Effector memory CD4-positive, alpha-beta T cell (primary cell): ENCODE results near the gene NRP1.

ENCODE experiments used
- DNase-seq, 3 donors: peaks; one replicate each; pipeline ENCODE4 v3.0.0-alpha.2; 2020
- H3K27ac ChIP-seq: 2 replicates; pipeline ENCODE4 v1.7.0; 2013; ENCODE audit warnings: mild to moderate bottlenecking, low read length, moderate library complexity; ENCODE audit not compliant: insufficient read depth, poor library complexity, severe bottlenecking
- H3K27me3 ChIP-seq: replicated peaks from 2 replicates; pipeline ENCODE4 v1.7.0; 2013; ENCODE audit warnings: mild to moderate bottlenecking, low read length; ENCODE audit not compliant: insufficient read depth, control insufficient read depth, poor library complexity, severe bottlenecking
- H3K36me3 ChIP-seq: 2 replicates; pipeline ENCODE4 v1.7.0; 2013; ENCODE audit warnings: mild to moderate bottlenecking, low read length, moderate library complexity; ENCODE audit not compliant: control insufficient read depth, insufficient read depth
- H3K4me1 ChIP-seq: 2 replicates; pipeline ENCODE4 v1.7.0; 2013; ENCODE audit warnings: low read length, mild to moderate bottlenecking; ENCODE audit not compliant: control insufficient read depth, insufficient read depth, poor library complexity, severe bottlenecking
- H3K4me3 ChIP-seq: 2 replicates; pipeline ENCODE4 v1.7.0; 2013; ENCODE audit warnings: low read length, low read depth, mild to moderate bottlenecking; ENCODE audit not compliant: insufficient read depth, poor library complexity, severe bottlenecking
- H3K9me3 ChIP-seq: 2 replicates; pipeline ENCODE4 v1.7.0; 2013; ENCODE audit warnings: mild to moderate bottlenecking, low read length, moderate library complexity; ENCODE audit not compliant: control insufficient read depth

NRP1 gene

DNA sequence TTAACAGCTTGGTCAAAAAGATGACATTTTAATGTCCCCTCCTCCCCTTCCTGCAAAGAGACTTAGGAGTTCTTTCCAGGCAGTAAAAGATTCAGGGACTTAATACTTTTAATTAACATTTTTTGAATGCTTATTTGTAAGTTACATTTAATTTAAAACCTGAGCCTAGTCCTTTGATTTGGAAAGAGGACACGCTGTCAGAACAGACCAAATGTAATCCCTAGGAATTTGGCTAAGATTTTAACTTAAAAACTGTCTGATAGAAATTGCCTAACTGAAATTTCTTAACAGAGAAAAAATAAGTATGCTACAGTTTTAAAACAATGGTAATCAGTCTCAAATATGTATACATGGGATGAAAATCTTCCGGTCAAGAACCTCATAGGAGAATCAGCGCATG is 98.5 kb downstream of the NRP1 start:
- Histone ChIP-seq H3K4me1 (no peaks in the 10 kb centered on the region), H3K4me3 (no peak overlapping the region), H3K27me3 (no peaks in the 10 kb centered on the region), H3K27ac (no peak overlapping the region), H3K36me3 (no peaks in the 10 kb centered on the region), H3K9me3 (no peaks in the 10 kb centered on the region)
- no peak for DNase-seq

DNA sequence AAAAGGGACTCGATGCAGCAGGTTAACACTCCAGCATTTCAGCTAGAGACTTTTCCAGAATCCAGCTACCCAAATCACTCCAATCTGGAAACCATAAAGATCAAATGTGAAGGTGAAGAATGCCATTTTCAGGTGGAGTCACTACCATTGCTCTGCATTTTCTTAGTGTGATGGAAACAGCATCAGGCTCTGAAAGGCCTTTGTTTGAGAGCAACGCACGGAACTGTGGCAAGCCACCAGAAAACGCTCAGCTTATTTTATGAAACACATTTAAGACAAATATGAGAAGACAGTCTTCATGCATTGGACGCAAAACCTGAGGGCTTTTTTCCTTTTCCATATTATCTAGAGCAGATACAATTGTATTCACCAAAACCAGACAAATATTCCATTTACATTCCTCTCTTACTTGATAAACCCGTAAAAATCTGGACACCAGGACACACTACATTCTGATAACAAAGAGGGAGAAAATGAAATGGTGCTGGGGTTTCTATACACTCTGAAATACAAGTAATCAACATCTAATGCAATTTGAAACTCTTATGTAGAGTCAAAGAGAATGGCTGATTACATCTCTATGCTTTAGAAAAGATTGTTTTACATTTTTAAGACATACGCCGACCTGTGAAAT is 99.1 kb downstream of the NRP1 start:
- no peaks in the 10 kb centered on the region for H3K4me1 ChIP-seq
- no peaks in the 10 kb centered on the region for H3K27me3 ChIP-seq
- DNase-seq = no peak
- H3K9me3 ChIP-seq = no peaks in the 10 kb centered on the region
- no peak overlapping the region for H3K4me3 ChIP-seq
- no peaks in the 10 kb centered on the region for H3K36me3 ChIP-seq
- no peak overlapping the region for H3K27ac ChIP-seq

DNA sequence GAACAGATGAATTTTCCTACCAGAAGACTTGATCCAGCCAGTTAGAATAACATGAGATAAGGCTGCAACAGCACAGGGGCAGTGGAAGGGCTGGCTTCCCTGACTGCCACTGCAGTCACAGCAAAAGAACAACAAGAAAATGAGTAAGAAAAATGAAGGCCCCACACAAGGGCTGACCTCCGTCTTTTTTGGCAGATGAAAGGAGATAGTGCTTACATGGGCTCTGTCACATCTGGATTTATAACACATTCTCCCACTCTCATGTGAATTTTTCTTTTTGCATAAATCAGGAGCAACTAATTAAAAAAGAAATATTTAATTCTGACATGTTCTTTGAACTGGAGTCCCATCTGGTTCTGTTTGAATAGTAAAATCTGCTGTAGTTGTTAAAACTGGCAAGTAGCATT is 99.6 kb downstream of the NRP1 start:
- DNase-seq = no peak
- H3K36me3 ChIP-seq = no peaks in the 10 kb centered on the region
- H3K9me3 ChIP-seq = no peaks in the 10 kb centered on the region
- H3K4me3 ChIP-seq = no peak overlapping the region
- no peaks in the 10 kb centered on the region for H3K4me1 ChIP-seq
- no peak overlapping the region for H3K27ac ChIP-seq
- H3K27me3 ChIP-seq = no peaks in the 10 kb centered on the region

DNA sequence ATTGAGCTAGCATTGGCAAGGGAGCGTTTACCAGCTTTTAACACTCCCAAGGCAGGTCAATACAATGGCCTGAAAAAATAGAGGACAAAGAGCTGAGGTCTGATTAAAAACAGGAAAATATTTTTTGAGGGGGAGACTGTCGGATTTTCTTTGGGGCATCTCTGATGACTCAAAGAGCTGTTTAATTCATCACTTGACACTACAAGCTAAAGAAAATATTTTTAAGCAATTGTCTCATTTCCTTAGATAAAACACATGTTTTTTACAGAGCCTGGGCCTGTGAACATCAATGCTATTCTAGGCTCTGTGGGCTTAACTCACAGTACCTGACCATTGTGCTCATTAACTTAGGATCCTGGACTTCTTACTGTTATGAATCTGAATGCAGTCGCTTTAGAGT is 100.8 kb downstream of the NRP1 start:
- Histone ChIP-seq H3K4me3 (no peak overlapping the region), H3K9me3 (no peaks in the 10 kb centered on the region), H3K4me1 (no peaks in the 10 kb centered on the region), H3K27me3 (no peaks in the 10 kb centered on the region), H3K27ac (no peak overlapping the region), H3K36me3 (no peaks in the 10 kb centered on the region)
- DNase-seq = no peak

DNA sequence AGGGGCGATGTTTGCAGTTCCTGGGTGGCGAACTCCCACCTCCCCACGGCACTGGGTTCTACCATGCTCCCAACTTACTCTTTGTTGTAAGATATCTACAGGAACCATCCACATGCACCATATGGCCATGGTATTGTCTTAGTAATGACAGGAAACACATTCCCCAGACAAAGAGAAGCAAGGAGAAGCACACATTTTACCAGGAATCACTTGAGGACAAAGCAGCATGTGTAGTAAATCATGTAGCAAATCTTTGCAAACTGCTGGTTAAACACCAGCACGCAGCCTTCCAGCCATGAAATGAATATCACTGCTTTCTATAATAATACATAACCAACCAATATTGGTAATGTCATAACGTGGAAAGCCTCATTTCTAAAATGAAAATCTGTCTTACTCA is 101.2 kb downstream of the NRP1 start:
- no peak for DNase-seq
- no peaks in the 10 kb centered on the region for H3K4me1 ChIP-seq
- no peak overlapping the region for H3K27ac ChIP-seq

DNA sequence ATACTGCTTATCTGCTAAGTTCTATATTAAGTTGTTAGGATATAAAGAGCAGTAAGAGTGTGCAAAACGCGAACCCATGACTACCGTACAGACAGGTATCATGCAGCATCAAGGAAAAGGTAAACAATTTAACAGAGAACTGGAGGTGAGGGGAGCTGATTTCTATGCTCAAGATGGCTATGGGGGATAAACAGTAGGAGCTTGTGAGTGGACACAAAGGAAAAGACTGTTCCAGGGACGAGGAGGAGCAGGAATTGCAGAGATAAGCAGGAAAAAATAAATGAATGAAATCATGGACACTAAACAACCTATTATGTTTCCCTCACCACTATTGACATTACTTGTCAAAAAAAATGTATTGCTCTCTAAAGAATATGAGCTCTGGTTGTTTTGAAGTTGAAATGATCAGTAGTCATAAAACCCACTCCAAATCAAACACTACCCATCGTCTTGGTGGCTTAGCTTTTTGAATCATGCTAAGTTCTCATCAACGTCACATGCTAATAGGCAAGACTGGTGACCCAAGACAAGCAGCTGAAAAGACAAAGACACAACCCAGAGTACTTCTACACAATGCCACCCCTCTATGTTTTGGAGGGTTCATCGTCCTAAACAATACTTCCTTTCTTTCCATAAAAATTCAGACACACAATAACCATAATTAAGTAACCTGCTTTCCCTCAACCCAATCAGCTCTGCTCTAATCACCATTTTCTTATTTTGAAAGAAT is 102.7 kb downstream of the NRP1 start:
- H3K4me1 ChIP-seq = no peaks in the 10 kb centered on the region
- H3K27me3 ChIP-seq = no peaks in the 10 kb centered on the region
- DNase-seq = no peak
- H3K27ac ChIP-seq = no peak overlapping the region
- no peaks in the 10 kb centered on the region for H3K9me3 ChIP-seq
- H3K4me3 ChIP-seq = no peak overlapping the region
- H3K36me3 ChIP-seq = no peaks in the 10 kb centered on the region

More for the DNA sequence above, 101.2 kb downstream of the NRP1 start:
- no peaks in the 10 kb centered on the region for H3K36me3 ChIP-seq
- H3K4me3 ChIP-seq = no peak overlapping the region
- H3K9me3 ChIP-seq = no peaks in the 10 kb centered on the region
- H3K27me3 ChIP-seq = no peaks in the 10 kb centered on the region

DNA sequence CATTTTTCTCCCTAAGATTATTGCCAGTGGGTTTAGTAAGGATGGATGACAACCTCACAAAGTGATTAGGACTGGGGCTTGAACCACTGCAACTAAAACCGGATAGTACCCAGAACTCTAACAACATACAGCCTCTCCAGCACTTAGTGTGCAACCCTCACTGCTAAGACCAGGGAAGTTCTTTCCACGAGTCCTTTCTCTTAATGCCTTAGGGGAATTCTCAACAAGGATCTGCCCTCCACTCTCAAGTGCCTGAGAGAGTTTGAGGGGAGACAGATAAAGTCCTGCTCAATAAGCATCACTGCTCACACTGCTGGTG is 104.6 kb downstream of the NRP1 start:
- Histone ChIP-seq H3K27ac (no peak overlapping the region), H3K36me3 (no peaks in the 10 kb centered on the region), H3K4me3 (no peak overlapping the region), H3K9me3 (no peaks in the 10 kb centered on the region), H3K27me3 (no peaks in the 10 kb centered on the region), H3K4me1 (no peaks in the 10 kb centered on the region)
- DNase-seq = no peak

DNA sequence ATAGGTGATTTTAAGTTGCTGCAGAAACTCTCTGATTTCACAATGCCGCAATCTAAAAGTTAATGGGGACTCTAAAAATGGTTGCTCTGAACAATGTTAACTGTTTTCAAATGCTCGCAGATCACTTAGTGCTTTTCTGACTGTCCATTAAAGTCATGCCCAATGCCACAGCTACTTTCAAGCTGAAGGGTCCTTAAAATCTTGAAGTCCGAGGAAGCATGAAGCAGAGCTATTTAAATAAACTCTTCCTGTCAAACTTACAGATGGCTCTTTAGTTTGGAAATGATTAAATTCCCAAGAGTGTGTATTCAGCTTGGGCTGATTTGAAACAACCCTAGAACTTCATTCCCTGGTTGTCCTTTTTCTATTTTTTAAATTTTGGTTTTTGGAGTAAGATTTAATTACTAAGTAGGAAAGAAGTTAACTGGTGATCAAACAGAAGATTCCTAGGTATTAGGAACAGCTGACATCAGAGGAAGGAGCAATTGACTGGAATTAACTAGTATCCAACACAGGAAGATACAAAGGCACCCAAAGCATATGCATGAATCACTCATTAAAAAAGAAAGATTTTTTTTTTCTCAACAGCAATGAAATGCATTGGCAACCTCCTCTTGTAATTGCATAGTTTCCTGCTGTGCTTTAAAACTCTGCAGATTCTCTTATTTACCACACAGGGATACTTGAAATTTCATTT is 105.1 kb downstream of the NRP1 start:
- H3K4me1 ChIP-seq = no peaks in the 10 kb centered on the region
- no peaks in the 10 kb centered on the region for H3K36me3 ChIP-seq
- DNase-seq = no peak
- no peaks in the 10 kb centered on the region for H3K9me3 ChIP-seq
- no peak overlapping the region for H3K27ac ChIP-seq
- H3K27me3 ChIP-seq = no peaks in the 10 kb centered on the region
- H3K4me3 ChIP-seq = no peak overlapping the region

DNA sequence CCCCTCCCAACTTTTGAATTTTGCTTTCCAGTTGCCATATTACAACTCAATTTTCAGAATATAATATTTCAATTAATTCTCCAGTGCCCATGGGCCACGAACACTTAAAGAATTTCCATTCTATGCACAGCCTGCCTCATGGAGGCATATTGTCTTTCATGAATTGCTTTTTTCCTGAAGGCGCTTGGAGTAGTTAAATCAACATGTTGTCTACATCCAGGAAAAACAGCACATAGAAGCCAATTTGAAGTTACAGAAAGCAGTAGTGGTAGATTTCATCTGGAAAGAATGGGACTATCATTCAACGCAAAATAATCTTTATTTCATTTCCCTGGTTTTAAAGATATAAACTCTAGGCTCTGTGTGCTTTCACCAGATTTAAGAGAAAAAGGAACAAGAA is 106.0 kb downstream of the NRP1 start:
- Histone ChIP-seq H3K9me3 (no peaks in the 10 kb centered on the region), H3K4me1 (no peaks in the 10 kb centered on the region), H3K4me3 (no peak overlapping the region), H3K36me3 (no peaks in the 10 kb centered on the region), H3K27me3 (no peaks in the 10 kb centered on the region), H3K27ac (no peak overlapping the region)
- no peak for DNase-seq

DNA sequence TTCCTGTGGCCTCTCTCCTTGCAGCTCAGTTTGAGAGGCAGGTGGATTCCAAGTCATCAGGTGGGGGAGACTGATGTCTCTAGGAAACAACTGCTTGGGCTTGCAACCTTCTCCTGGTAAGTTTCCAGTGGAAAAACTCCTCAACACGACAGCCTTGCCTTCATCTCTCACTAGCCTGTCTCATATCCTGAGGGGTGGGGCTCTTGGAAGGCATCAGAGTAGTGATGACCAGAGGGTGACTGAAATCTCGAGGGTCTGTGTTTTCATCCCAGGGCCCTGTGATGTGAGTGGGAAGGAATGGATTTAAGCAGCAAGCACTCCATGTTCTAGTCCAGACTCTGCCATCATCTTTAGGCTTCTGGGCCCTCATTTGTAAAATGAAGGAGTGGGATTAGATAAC is 107.0 kb downstream of the NRP1 start:
- H3K4me3 ChIP-seq = no peak overlapping the region
- H3K4me1 ChIP-seq = no peaks in the 10 kb centered on the region
- H3K9me3 ChIP-seq = no peaks in the 10 kb centered on the region
- DNase-seq = no peak
- no peaks in the 10 kb centered on the region for H3K27me3 ChIP-seq
- H3K36me3 ChIP-seq = no peaks in the 10 kb centered on the region
- no peak overlapping the region for H3K27ac ChIP-seq
